WTC11 (cell line): ENCODE results near the gene AKAP8. TPM values are rescaled to one million over a fixed set of nuclear protein-coding genes. Genes with fewer than 3 reads are reported as not detected.

Experiments used
- ATAC-seq: fragments of 200-7000 bp; cut with Tn5 transposase; 2 replicates; pipeline ENCODE4 v1.10.0; 2021; ENCODE audit warnings: mild to moderate bottlenecking, moderate library complexity
- CTCF ChIA-PET: fragments of 300-600 bp; sonication (Branson Sonifier 250); formaldehyde crosslinking; loops from one replicate; lab custom pipeline; 2021; ENCODE audit warnings: antibody characterized with exemption; lab: Charles Lee
- POLR2A ChIA-PET: fragments of 350-600 bp; sonication (Branson Sonifier 250); formaldehyde crosslinking; loops from one replicate; lab custom pipeline; 2021; ENCODE audit warnings: antibody characterized with exemption; lab: Charles Lee
- DNase-seq: peaks from one replicate; pipeline ENCODE4 v3.0.0; 2021; ENCODE audit warnings: low spot score
- H3K27ac Mint-ChIP-seq: 2 replicates; pipeline ENCODE4 v1.8.0; 2021; ENCODE audit warnings: mixed read lengths
- H3K27me3 Mint-ChIP-seq: 2 replicates; pipeline ENCODE4 v1.8.0; 2021; ENCODE audit warnings: low read depth, mild to moderate bottlenecking, moderate library complexity, mixed read lengths
- H3K36me3 Mint-ChIP-seq: 2 replicates; pipeline ENCODE4 v1.8.0; 2021; ENCODE audit warnings: mixed read lengths
- H3K4me1 Mint-ChIP-seq: 2 replicates; pipeline ENCODE4 v1.8.0; 2022; ENCODE audit warnings: mixed read lengths
- H3K4me3 Mint-ChIP-seq: 2 replicates; pipeline ENCODE4 v1.8.0; 2021; ENCODE audit warnings: mild to moderate bottlenecking, moderate library complexity, mixed read lengths
- H3K9me3 Mint-ChIP-seq: 2 replicates; pipeline ENCODE4 v1.8.0; 2021; ENCODE audit warnings: mixed read lengths
- ARID4B ChIP-seq: sonication (generic); formaldehyde crosslinking; IDR thresholded peaks from 2 replicates; pipeline ENCODE4 v1.8.0; 2023; ENCODE audit warnings: missing genetic modification reagents, mild to moderate bottlenecking, borderline replicate concordance
- CREM ChIP-seq: sonication (generic); formaldehyde crosslinking; IDR thresholded peaks from 2 replicates; pipeline ENCODE4 v1.8.1; 2022; ENCODE audit warnings: mild to moderate bottlenecking, missing genetic modification reagents, moderate library complexity
- E2F1 ChIP-seq: sonication (generic); formaldehyde crosslinking; IDR thresholded peaks from 2 replicates; pipeline ENCODE4 v1.8.0; 2022; ENCODE audit warnings: mild to moderate bottlenecking, missing genetic modification reagents
- ESRRA ChIP-seq: sonication (generic); formaldehyde crosslinking; IDR thresholded peaks from 2 replicates; pipeline ENCODE4 v1.8.1; 2022; ENCODE audit warnings: mild to moderate bottlenecking, missing genetic modification reagents, borderline replicate concordance
- FOXP1 ChIP-seq: sonication (generic); formaldehyde crosslinking; IDR thresholded peaks from 2 replicates; pipeline ENCODE4 v1.8.0; 2022; ENCODE audit warnings: missing genetic modification reagents, mild to moderate bottlenecking, moderate library complexity, borderline replicate concordance
- GRHL2 ChIP-seq: fragments of 250-450 bp; sonication (Bioruptor Pico); IDR thresholded peaks from 2 replicates; pipeline ENCODE4 v1.8.0; 2022; ENCODE audit warnings: mild to moderate bottlenecking, moderate library complexity; ENCODE audit not compliant: insufficient replicate concordance, severe bottlenecking
- HMGA2 ChIP-seq: fragments of 250-450 bp; sonication (Bioruptor Pico); IDR thresholded peaks from 2 replicates; pipeline ENCODE4 v1.4.0; 2021; ENCODE audit warnings: mild to moderate bottlenecking, moderate library complexity
- HMGXB4 ChIP-seq: sonication (generic); formaldehyde crosslinking; IDR thresholded peaks from 2 replicates; pipeline ENCODE4 v1.8.1; 2023; ENCODE audit warnings: mild to moderate bottlenecking, moderate library complexity, missing genetic modification reagents
- IRF2 ChIP-seq: sonication (generic); formaldehyde crosslinking; IDR thresholded peaks from 2 replicates; pipeline ENCODE4 v1.8.0; 2022; ENCODE audit warnings: low read depth, missing genetic modification reagents, borderline replicate concordance
- PRDM15 ChIP-seq: sonication (generic); formaldehyde crosslinking; IDR thresholded peaks from 2 replicates; pipeline ENCODE4 v1.8.0; 2022; ENCODE audit warnings: missing genetic modification reagents
- TEAD4 ChIP-seq: sonication (generic); formaldehyde crosslinking; IDR thresholded peaks from 2 replicates; pipeline ENCODE4 v1.8.0; 2022; ENCODE audit warnings: mild to moderate bottlenecking, missing genetic modification reagents
- ZMAT4 ChIP-seq: fragments of 250-450 bp; sonication (Bioruptor Pico); IDR thresholded peaks from 2 replicates; pipeline ENCODE4 v1.9.0; 2021; ENCODE audit warnings: mild to moderate bottlenecking
- ZNF263 ChIP-seq: sonication (generic); formaldehyde crosslinking; IDR thresholded peaks from 2 replicates; pipeline ENCODE4 v1.8.1; 2022; ENCODE audit warnings: low read depth, mild to moderate bottlenecking, moderate library complexity, missing genetic modification reagents
- ZNF671 ChIP-seq: fragments of 250-450 bp; sonication (Bioruptor Pico); IDR thresholded peaks from 2 replicates; pipeline ENCODE4 v1.8.0; 2021; ENCODE audit warnings: mild to moderate bottlenecking
- total RNA-seq: library from RNA; stranded (reverse); gene quantifications from 3 replicates; pipeline ENCODE4 v1.2.3, GENCODE V29; 2021
- TF ChIP-seq, protein P1 (sequence below): sonication (generic); formaldehyde crosslinking; IDR thresholded peaks from 2 replicates; pipeline ENCODE4 v1.8.0; 2022; ENCODE audit warnings: mild to moderate bottlenecking, missing genetic modification reagents
- TF ChIP-seq, protein P2 (sequence below): sonication (generic); formaldehyde crosslinking; IDR thresholded peaks from 2 replicates; pipeline ENCODE4 v1.8.1; 2022; ENCODE audit warnings: low read depth, missing genetic modification reagents, borderline replicate concordance
- TF ChIP-seq, protein P3 (sequence below): sonication (generic); formaldehyde crosslinking; IDR thresholded peaks from 2 replicates; pipeline ENCODE4 v1.8.1; 2022; ENCODE audit warnings: mild to moderate bottlenecking, moderate library complexity, missing genetic modification reagents

The AKAP8 gene
- total RNA-seq, 1 experiment from 2014 or later: 65.9 TPM

GRCh38 chr19:15331419-15332310 is 47.9 kb downstream of the AKAP8 start:
- Mint-ChIP-seq H3K4me1 (peaks cover 38% of the 10 kb centered on the region), H3K4me3 (peak overlapping the region; percentile 91), H3K27ac (peak overlapping the region; percentile 94), H3K36me3 (no peaks in the 10 kb centered on the region), H3K27me3 (no peaks in the 10 kb centered on the region), H3K9me3 (no peaks in the 10 kb centered on the region)
- CTCF ChIA-PET: interaction anchor here (0.5 to 2.2 kb wide), 3 partner anchors 48 to 240 kb away, joined by 3 to 12 read pairs (median 5); partner anchors contain the start of gene AKAP8
- peak; percentile 40 for ATAC-seq
- DNase-seq: peak; percentile 48
- POLR2A ChIA-PET: interaction anchor here (0.6 to 1.8 kb wide), 3 partner anchors 17 to 48 kb away, joined by 3 to 8 read pairs (median 5); partner anchors contain the start of gene AKAP8
- TF ChIP-seq HMGA2 (CRISPR knock-in tag) (no peak), GRHL2 (no peak), CREM (CRISPR knock-in tag) (no peak; the same call in 1 of the 2 replicates), PRDM15 (CRISPR knock-in tag) (no peak), ZMAT4 (no peak), HMGXB4 (CRISPR knock-in tag) (0 out of 2 replicates have a peak, but pooled peaks have one; percentile 41), ARID4B (CRISPR knock-in tag) (0 out of 2 replicates have a peak, but pooled peaks have one; percentile 49), ESRRA (CRISPR knock-in tag) (no peak), IRF2 (no peak), FOXP1 (CRISPR knock-in tag) (no peak), TEAD4 (CRISPR knock-in tag) (0 out of 2 replicates have a peak, but pooled peaks have one; percentile 41), E2F1 (CRISPR knock-in tag) (no peak), ZNF671 (CRISPR knock-in tag) (no peak), ZNF263 (CRISPR knock-in tag) (peak; percentile 14; the same call in 1 of the 2 replicates)
- TF ChIP-seq, protein P1, sequence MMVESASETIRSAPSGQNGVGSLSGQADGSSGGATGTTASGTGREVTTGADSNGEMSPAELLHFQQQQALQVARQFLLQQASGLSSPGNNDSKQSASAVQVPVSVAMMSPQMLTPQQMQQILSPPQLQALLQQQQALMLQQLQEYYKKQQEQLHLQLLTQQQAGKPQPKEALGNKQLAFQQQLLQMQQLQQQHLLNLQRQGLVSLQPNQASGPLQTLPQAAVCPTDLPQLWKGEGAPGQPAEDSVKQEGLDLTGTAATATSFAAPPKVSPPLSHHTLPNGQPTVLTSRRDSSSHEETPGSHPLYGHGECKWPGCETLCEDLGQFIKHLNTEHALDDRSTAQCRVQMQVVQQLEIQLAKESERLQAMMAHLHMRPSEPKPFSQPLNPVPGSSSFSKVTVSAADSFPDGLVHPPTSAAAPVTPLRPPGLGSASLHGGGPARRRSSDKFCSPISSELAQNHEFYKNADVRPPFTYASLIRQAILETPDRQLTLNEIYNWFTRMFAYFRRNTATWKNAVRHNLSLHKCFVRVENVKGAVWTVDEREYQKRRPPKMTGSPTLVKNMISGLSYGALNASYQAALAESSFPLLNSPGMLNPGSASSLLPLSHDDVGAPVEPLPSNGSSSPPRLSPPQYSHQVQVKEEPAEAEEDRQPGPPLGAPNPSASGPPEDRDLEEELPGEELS (CRISPR knock-in tag): peak; percentile 71; the same call in 1 of the 2 replicates
- TF ChIP-seq, protein P2, sequence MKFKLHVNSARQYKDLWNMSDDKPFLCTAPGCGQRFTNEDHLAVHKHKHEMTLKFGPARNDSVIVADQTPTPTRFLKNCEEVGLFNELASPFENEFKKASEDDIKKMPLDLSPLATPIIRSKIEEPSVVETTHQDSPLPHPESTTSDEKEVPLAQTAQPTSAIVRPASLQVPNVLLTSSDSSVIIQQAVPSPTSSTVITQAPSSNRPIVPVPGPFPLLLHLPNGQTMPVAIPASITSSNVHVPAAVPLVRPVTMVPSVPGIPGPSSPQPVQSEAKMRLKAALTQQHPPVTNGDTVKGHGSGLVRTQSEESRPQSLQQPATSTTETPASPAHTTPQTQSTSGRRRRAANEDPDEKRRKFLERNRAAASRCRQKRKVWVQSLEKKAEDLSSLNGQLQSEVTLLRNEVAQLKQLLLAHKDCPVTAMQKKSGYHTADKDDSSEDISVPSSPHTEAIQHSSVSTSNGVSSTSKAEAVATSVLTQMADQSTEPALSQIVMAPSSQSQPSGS: no peak
- TF ChIP-seq, protein P3, sequence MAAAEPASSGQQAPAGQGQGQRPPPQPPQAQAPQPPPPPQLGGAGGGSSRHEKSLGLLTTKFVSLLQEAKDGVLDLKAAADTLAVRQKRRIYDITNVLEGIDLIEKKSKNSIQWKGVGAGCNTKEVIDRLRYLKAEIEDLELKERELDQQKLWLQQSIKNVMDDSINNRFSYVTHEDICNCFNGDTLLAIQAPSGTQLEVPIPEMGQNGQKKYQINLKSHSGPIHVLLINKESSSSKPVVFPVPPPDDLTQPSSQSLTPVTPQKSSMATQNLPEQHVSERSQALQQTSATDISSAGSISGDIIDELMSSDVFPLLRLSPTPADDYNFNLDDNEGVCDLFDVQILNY (CRISPR knock-in tag): no peak
